ENCODE data around the gene PERM1. TPM values are rescaled to one million over a fixed set of nuclear protein-coding genes. Genes with fewer than 3 reads are reported as not detected.

Gene PERM1
- total RNA-seq, 1 experiment from 2014 or later = 0.39 TPM

DNA sequence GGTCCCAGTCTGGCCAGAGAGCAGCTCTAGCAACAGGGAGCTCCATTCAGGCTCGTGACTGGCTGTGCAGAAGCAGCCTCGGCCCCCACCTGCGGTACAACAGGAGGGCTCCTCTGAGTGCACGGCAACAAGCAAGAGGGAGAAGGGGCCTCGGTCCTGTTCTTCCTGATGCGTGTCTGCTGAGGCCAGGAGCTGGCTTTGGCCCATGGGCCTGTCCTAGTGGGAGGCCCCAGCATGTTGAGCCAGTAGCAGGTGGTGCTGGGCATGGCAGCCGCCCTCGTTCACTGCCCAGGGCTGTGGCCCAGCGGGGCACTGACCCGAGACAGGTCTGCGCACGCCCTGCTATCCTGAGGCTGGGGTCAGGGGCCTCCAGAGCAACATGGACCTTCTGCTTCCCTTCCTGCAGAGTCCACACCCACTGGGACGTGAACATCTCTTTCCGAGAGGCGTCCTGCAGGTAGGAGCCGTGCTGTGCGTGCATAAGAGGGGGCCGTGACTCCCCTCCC lies 51.2 kb downstream of the PERM1 start:
- no TSS peak for BruUV-seq (replicated peaks)
- H3K36me3 ChIP-seq (ENCODE audit: control insufficient read depth in 1 of 2, insufficient read depth in 2 of 2, low read length in 2 of 2) = no peaks in the 10 kb centered on the region
- H3K79me2 ChIP-seq (ENCODE audit: insufficient read depth, low read length) = no peaks in the 10 kb centered on the region
- H3K27me3 ChIP-seq (ENCODE audit: insufficient read depth, low read length) = peaks cover 18% of the 10 kb centered on the region; the same call in 1 of the 2 replicates
- CTCF ChIA-PET = no interaction called here
- no peaks in the 10 kb centered on the region for H3K9me2 ChIP-seq (ENCODE audit: insufficient read depth)
- H4K20me1 ChIP-seq (ENCODE audit: insufficient read depth) = no peaks in the 10 kb centered on the region
- RAD21 ChIA-PET (ENCODE audit: low non-redundant PET in 1 of 2, low total read pairs in 2 of 2, uncharacterized antibody in 2 of 2, unreplicated experiment in 2 of 2) = no interaction called here
- no peak overlapping the region for H3K4me3 ChIP-seq (replicated peaks in 1 of 2; ENCODE audit: low read depth in 1 of 2, low read length in 2 of 2)
- TF ChIP-seq, protein P1, sequence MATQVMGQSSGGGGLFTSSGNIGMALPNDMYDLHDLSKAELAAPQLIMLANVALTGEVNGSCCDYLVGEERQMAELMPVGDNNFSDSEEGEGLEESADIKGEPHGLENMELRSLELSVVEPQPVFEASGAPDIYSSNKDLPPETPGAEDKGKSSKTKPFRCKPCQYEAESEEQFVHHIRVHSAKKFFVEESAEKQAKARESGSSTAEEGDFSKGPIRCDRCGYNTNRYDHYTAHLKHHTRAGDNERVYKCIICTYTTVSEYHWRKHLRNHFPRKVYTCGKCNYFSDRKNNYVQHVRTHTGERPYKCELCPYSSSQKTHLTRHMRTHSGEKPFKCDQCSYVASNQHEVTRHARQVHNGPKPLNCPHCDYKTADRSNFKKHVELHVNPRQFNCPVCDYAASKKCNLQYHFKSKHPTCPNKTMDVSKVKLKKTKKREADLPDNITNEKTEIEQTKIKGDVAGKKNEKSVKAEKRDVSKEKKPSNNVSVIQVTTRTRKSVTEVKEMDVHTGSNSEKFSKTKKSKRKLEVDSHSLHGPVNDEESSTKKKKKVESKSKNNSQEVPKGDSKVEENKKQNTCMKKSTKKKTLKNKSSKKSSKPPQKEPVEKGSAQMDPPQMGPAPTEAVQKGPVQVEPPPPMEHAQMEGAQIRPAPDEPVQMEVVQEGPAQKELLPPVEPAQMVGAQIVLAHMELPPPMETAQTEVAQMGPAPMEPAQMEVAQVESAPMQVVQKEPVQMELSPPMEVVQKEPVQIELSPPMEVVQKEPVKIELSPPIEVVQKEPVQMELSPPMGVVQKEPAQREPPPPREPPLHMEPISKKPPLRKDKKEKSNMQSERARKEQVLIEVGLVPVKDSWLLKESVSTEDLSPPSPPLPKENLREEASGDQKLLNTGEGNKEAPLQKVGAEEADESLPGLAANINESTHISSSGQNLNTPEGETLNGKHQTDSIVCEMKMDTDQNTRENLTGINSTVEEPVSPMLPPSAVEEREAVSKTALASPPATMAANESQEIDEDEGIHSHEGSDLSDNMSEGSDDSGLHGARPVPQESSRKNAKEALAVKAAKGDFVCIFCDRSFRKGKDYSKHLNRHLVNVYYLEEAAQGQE (IDR thresholded peaks at IDR 0.05; ENCODE audit: low read depth) = no peak
- TF ChIP-seq FOSL1 (IDR thresholded peaks at IDR 0.05; ENCODE audit: low read depth) (no peak), POLR2AphosphoS5 (IDR thresholded peaks at IDR 0.05; ENCODE audit: low read depth, low read length) (no peak), ZNF274 (IDR thresholded peaks at IDR 0.05; ENCODE audit: low read depth, low read length) (no peak), POLR2A (IDR thresholded peaks at IDR 0.05; ENCODE audit: borderline replicate concordance, extremely low read depth, insufficient read depth, insufficient read length) (no peak), RAD21 (IDR thresholded peaks at IDR 0.05; ENCODE audit: low read depth) (no peak), ELF1 (IDR thresholded peaks at IDR 0.05; ENCODE audit: borderline replicate concordance, low read depth) (no peak), SP1 (IDR thresholded peaks at IDR 0.05; ENCODE audit: low read depth) (no peak)
- H3K4me1 ChIP-seq (ENCODE audit: control insufficient read depth in 1 of 2, insufficient read depth in 2 of 2, low read length in 2 of 2) = peaks cover 7 to 19% of the 10 kb centered on the region in 2 experiments
- ATAC-seq (no peak), DNase-seq (ENCODE audit: low read depth, low spot score) (no peak)
- intact Hi-C loops (cut with micrococcal nuclease) = no loop called here
- POLR2A ChIA-PET = no interaction called here
- H3K4me2 ChIP-seq (ENCODE audit: low read length) = no peak overlapping the region
- H3K9me3 ChIP-seq (ENCODE audit: control insufficient read depth in 1 of 2, insufficient read depth in 1 of 2, low read depth in 1 of 2, low read length in 2 of 2) = no peaks in the 10 kb centered on the region
- no peak overlapping the region for H3K27ac ChIP-seq (ENCODE audit: low read depth, low read length)
- no peak overlapping the region for H2AFZ ChIP-seq (ENCODE audit: low read depth, low read length, poor library complexity, severe bottlenecking)
- no peak overlapping the region for H3K9ac ChIP-seq (ENCODE audit: low read length)

Data from HCT116 (cell line).